Measurements from ENCODE around the gene NOX4.
"Not testable (repeated sequence)": the region's sequence is repeated elsewhere in the genome, so short reads cannot be mapped to it uniquely, and the experiment has no call there.

Gene NOX4

GRCh38 chr11:89308272-89308671, 182.9 kb downstream of the NOX4 start:
- not testable (repeated sequence) for DNase-seq (ENCODE audit: low read depth in 2 of 2)

GRCh38 chr11:89303029-89303428, 188.1 kb downstream of the NOX4 start:
- not testable (repeated sequence) for DNase-seq (ENCODE audit: low read depth in 2 of 2)

- DNase-seq (ENCODE audit: low read depth in 2 of 2), result not testable (repeated sequence)
These were observed 196.2 kb downstream of the NOX4 start for GRCh38 chr11:89295023-89295422.

- no peak for DNase-seq (ENCODE audit: low read depth in 2 of 2)
These were observed 197.1 kb downstream of the NOX4 start for GRCh38 chr11:89293965-89294679.

GRCh38 chr11:89288004-89288403, 203.2 kb downstream of the NOX4 start:
- not testable (repeated sequence) for DNase-seq (ENCODE audit: low read depth in 2 of 2)

- DNase-seq (ENCODE audit: low read depth in 2 of 2), result not testable (repeated sequence)
These were observed 204.6 kb downstream of the NOX4 start for GRCh38 chr11:89286601-89287000.

GRCh38 chr11:89281032-89281677, 210.0 kb downstream of the NOX4 start:
- not testable (repeated sequence) for DNase-seq (ENCODE audit: low read depth in 2 of 2)

GRCh38 chr11:89279176-89279575, 212.0 kb downstream of the NOX4 start:
- no peak for DNase-seq (ENCODE audit: low read depth in 2 of 2)

GRCh38 chr11:89275966-89276365, 215.2 kb downstream of the NOX4 start:
- DNase-seq (ENCODE audit: low read depth in 2 of 2), result no peak

Data from stimulated activated CD4-positive, alpha-beta T cell treated with anti-CD3 and anti-CD28 coated beads, Interleukin-12 subunit alpha, Interleukin-12 subunit beta, amount 100 ng/mL, for 24 hours (primary cell).